CD14-positive monocyte (primary cell): Measurements from ENCODE around the gene B3GNT9. TPM values are rescaled to one million over a fixed set of nuclear protein-coding genes. Genes with fewer than 3 reads are reported as not detected.
A peak's percentile ranks its signal among the peaks of the same experiment; 100 is the strongest.

Source experiments
- DNase-seq, 3 donors: peaks; one replicate each; pipeline ENCODE4 v3.0.0-alpha.2; 2011 to 2022
- H2AFZ ChIP-seq: 2 replicates; pipeline ENCODE4 v1.6.0; 2012; ENCODE audit warnings: mild to moderate bottlenecking, low read depth, low read length, inconsistent platforms; ENCODE audit not compliant: insufficient read depth, poor library complexity, severe bottlenecking
- H3K27ac ChIP-seq, 2 donors: 1 replicate in 1 of 2; 2 replicates in 1 of 2; pipeline ENCODE4 v1.5.1; 2012 to 2013; ENCODE audit warnings: low read length in 2 of 2, control low read depth in 1 of 2, inconsistent platforms in 1 of 2, low read depth in 1 of 2, mild to moderate bottlenecking in 1 of 2
- H3K27me3 ChIP-seq, 2 donors: one replicate each; pipeline versions ENCODE4 v1.6.0 to v1.6.1; 2011 to 2013; ENCODE audit warnings: low read length in 2 of 2; ENCODE audit not compliant: control insufficient read depth in 2 of 2, insufficient read depth in 2 of 2
- H3K36me3 ChIP-seq, 2 donors: replicated peaks in 1 of 2; 1 replicate in 1 of 2; 2 replicates in 1 of 2; pipeline versions ENCODE4 v1.5.1 to v1.6.1; 2012 to 2013; ENCODE audit warnings: low read length in 2 of 2, control low read depth in 1 of 2, inconsistent platforms in 1 of 2, mild to moderate bottlenecking in 1 of 2; ENCODE audit not compliant: insufficient read depth in 2 of 2, control insufficient read depth in 1 of 2
- H3K4me1 ChIP-seq, 2 donors: 1 replicate in 1 of 2; 2 replicates in 1 of 2; pipeline versions ENCODE4 v1.5.1 to v1.6.1; 2012 to 2013; ENCODE audit warnings: low read length in 2 of 2, control low read depth in 1 of 2, inconsistent platforms in 1 of 2, mild to moderate bottlenecking in 1 of 2, moderate library complexity in 1 of 2; ENCODE audit not compliant: insufficient read depth in 2 of 2, control insufficient read depth in 1 of 2
- H3K4me2 ChIP-seq: replicated peaks from 2 replicates; pipeline ENCODE3; 2012; ENCODE audit warnings: low read length, moderate library complexity, mild to moderate bottlenecking; ENCODE audit not compliant: poor library complexity, severe bottlenecking; ENCODE audit errors: extremely low read depth
- H3K4me3 ChIP-seq, 3 experiments: fragments of 200-600 bp in 1 of 3; sonication (generic) in 1 of 3; replicated peaks in 1 of 3; 1 replicate in 2 of 3; 2 replicates in 1 of 3; pipeline ENCODE4 v1.5.1; 2011 to 2013; ENCODE audit warnings: low read length in 3 of 3, mild to moderate bottlenecking in 3 of 3, control low read depth in 2 of 3, low read depth in 2 of 3, inconsistent platforms in 1 of 3, moderate library complexity in 1 of 3
- H3K79me2 ChIP-seq: 2 replicates; pipeline ENCODE4 v1.6.0; 2012; ENCODE audit warnings: mild to moderate bottlenecking, control low read depth, inconsistent platforms, low read length, moderate library complexity; ENCODE audit not compliant: insufficient read depth
- H3K9ac ChIP-seq: 2 replicates; pipeline ENCODE4 v1.6.0; 2017; ENCODE audit warnings: low read length, mild to moderate bottlenecking; ENCODE audit not compliant: insufficient read depth, poor library complexity, severe bottlenecking
- H3K9me3 ChIP-seq, 2 donors: replicated peaks in 1 of 2; 1 replicate in 1 of 2; 2 replicates in 1 of 2; pipeline versions ENCODE4 v1.5.1 to v1.6.1; 2012 to 2013; ENCODE audit warnings: low read length in 2 of 2, control low read depth in 1 of 2; ENCODE audit not compliant: control insufficient read depth in 1 of 2, insufficient read depth in 1 of 2
- H4K20me1 ChIP-seq: 2 replicates; pipeline ENCODE4 v1.6.0; 2012; ENCODE audit warnings: mild to moderate bottlenecking, low read length, control low read depth, moderate library complexity; ENCODE audit not compliant: insufficient read depth
- H3K27ac Mint-ChIP-seq, 7 donors: one replicate each; pipeline ENCODE4 v1.8.0; 2020; ENCODE audit warnings: mild to moderate bottlenecking in 7 of 7, mixed read lengths in 7 of 7, moderate library complexity in 6 of 7, inconsistent platforms in 2 of 7
- H3K27me3 Mint-ChIP-seq, 3 donors: one replicate each; pipeline ENCODE4 v1.8.0; 2021 to 2022; ENCODE audit warnings: low read depth in 3 of 3, mild to moderate bottlenecking in 3 of 3, mixed read lengths in 3 of 3, moderate library complexity in 3 of 3, inconsistent platforms in 1 of 3
- H3K36me3 Mint-ChIP-seq, 2 donors: one replicate each; pipeline ENCODE4 v1.8.0; 2020; ENCODE audit warnings: mixed read lengths in 2 of 2, inconsistent platforms in 1 of 2, mild to moderate bottlenecking in 1 of 2
- H3K4me1 Mint-ChIP-seq: one replicate; pipeline ENCODE4 v1.8.0; 2020; ENCODE audit warnings: mild to moderate bottlenecking, mixed read lengths
- H3K4me3 Mint-ChIP-seq, 2 donors: one replicate each; pipeline ENCODE4 v1.8.0; 2020; ENCODE audit warnings: mild to moderate bottlenecking in 2 of 2, mixed read lengths in 2 of 2, moderate library complexity in 1 of 2
- H3K9me3 Mint-ChIP-seq, 7 donors: one replicate each; pipeline ENCODE4 v1.8.0; 2020 to 2022; ENCODE audit warnings: mixed read lengths in 7 of 7, mild to moderate bottlenecking in 6 of 7, moderate library complexity in 6 of 7, inconsistent platforms in 2 of 7
- CTCF ChIP-seq: fragments of 200-600 bp; IDR thresholded peaks from one replicate; pipeline ENCODE4 v1.8.0; 2022; ENCODE audit warnings: antibody characterized with exemption, mild to moderate bottlenecking
- WGBS: methylation state at CpG from one replicate; pipeline ENCODE4 v1.1.5; 2013; ENCODE audit warnings: missing lambda C conversion rate; ENCODE audit not compliant: insufficient coverage; 5-methylcytosine and 5-hydroxymethylcytosine counted together
- intact Hi-C, 2 donors: fragments of 100-400 bp; cut with micrococcal nuclease; formaldehyde crosslinking; loops; one replicate each; pipeline versions ENCODE4 v1.15.0 to v1.15.1; 2023
- polyA plus RNA-seq, 3 donors: library from polyadenylated mRNA; depleted of rRNA in 1 of 3; unstranded in 2 of 3; stranded (reverse) in 1 of 3; fragments of 300-500 nt in 2 of 3; fragments of >200 nt in 1 of 3; fragmentation: Illumina TruSeq in 2 of 3; gene quantifications; 1 replicate in 2 of 3; 2 replicates in 1 of 3; pipeline ENCODE4 v1.2.3, GENCODE V29; 2012 to 2021

B3GNT9 gene
- polyA plus RNA-seq, 3 donors, result 0.10 to 0.67 (median 0.20) TPM

- no peaks in the 10 kb centered on the region for H3K36me3 ChIP-seq
- H3K9me3 ChIP-seq, result peaks cover 0 to 3% of the 10 kb centered on the region in 2 donors
- TF ChIP-seq CTCF, result no peak
- no peak overlapping the region for H3K27ac ChIP-seq
- Mint-ChIP-seq H3K27ac (no peak overlapping the region), H3K9me3 (peaks cover 0 to 8% (median 3%) of the 10 kb centered on the region in 7 donors), H3K36me3 (peaks cover 6% of the 10 kb centered on the region in 2 donors), H3K4me1 (peaks cover 49% of the 10 kb centered on the region), H3K4me3 (peak overlapping the region in 1 of 2 donors; percentile 42), H3K27me3 (peaks cover 51 to 63% (median 52%) of the 10 kb centered on the region in 3 donors)
- intact Hi-C loops, result loop anchor here (5.0 kb wide), 2 partner anchors 139 to 199 kb away; no protein-coding TSS in a partner anchor
- H4K20me1 ChIP-seq, result peaks cover 76% of the 10 kb centered on the region
- H3K27me3 ChIP-seq, result peaks cover 5 to 43% of the 10 kb centered on the region in 2 donors
- WGBS, result 82% methylated on average over 13 of the region's 15 CpGs
- peaks cover 36 to 46% of the 10 kb centered on the region in 2 donors for H3K4me1 ChIP-seq
- DNase-seq, result no peak
- H3K9ac ChIP-seq, result no peak overlapping the region
- H2AFZ ChIP-seq, result no peak overlapping the region
- H3K79me2 ChIP-seq, result no peaks in the 10 kb centered on the region
- no peak overlapping the region for H3K4me3 ChIP-seq
- H3K4me2 ChIP-seq, result no peak overlapping the region
Measured at GRCh38 chr16:67156143-67156844, 5.5 kb upstream of the B3GNT9 start.

GRCh38 chr16:67155295-67156142 is 4.7 kb upstream of the B3GNT9 start:
- Histone ChIP-seq H3K27ac (no peak overlapping the region), H3K9me3 (peaks cover 0 to 5% of the 10 kb centered on the region in 2 donors), H4K20me1 (peaks cover 80% of the 10 kb centered on the region), H3K4me2 (peak overlapping the region; percentile 67), H3K9ac (no peak overlapping the region), H3K27me3 (peaks cover 10 to 49% of the 10 kb centered on the region in 2 donors), H3K36me3 (no peaks in the 10 kb centered on the region), H2AFZ (no peak overlapping the region), H3K4me1 (peaks cover 34 to 45% of the 10 kb centered on the region in 2 donors), H3K4me3 (no peak overlapping the region), H3K79me2 (no peaks in the 10 kb centered on the region)
- Mint-ChIP-seq H3K4me1 (peaks cover 47% of the 10 kb centered on the region), H3K9me3 (peaks cover 0 to 7% (median 0%) of the 10 kb centered on the region in 7 donors), H3K36me3 (peaks cover 6% of the 10 kb centered on the region in 2 donors), H3K27me3 (peaks cover 52 to 65% (median 53%) of the 10 kb centered on the region in 3 donors), H3K27ac (no peak overlapping the region), H3K4me3 (peak overlapping the region; percentile 66 to 85)
- TF ChIP-seq CTCF, result peak; percentile 97
- intact Hi-C loops, result loop anchor here (2.0 to 5.0 kb wide), 3 partner anchors 138 to 198 kb away; no protein-coding TSS in a partner anchor
- 18% methylated on average over 74 of the region's 74 CpGs for WGBS
- peak; percentile 65 to 75 (median 66) for DNase-seq
